Left colon (tissue), 2 donors: ENCODE results near the gene FYN. TPM values are rescaled to one million over a fixed set of nuclear protein-coding genes. Genes with fewer than 3 reads are reported as not detected.
"Not testable (repeated sequence)": the region's sequence is repeated elsewhere in the genome, so short reads cannot be mapped to it uniquely, and the experiment has no call there.

Source experiments
- ATAC-seq: fragments of 200-7000 bp; cut with Tn5 transposase; one replicate; pipeline ENCODE4 v1.9.1; 2020; ENCODE audit warnings: mild to moderate bottlenecking, moderate library complexity
- DNase-seq, 2 donors: peaks; one replicate each; pipeline ENCODE4 v3.0.0-alpha.2; 2020
- intact Hi-C, 2 donors: fragments of 100-400 bp; cut with DNase I in 1 of 2; cut with micrococcal nuclease in 1 of 2; formaldehyde crosslinking; loops; one replicate each; pipeline versions ENCODE4 v1.11.2 to v1.14.0; 2022; cut with DNase I, micrococcal nuclease
- total RNA-seq, 2 donors: library from RNA; stranded (reverse); fragmentation: NEBNext Ultra II Directional; extraction: Animal tissue kit (Norgen Biotek cat#: 25700); gene quantifications; one replicate each; pipeline ENCODE4 v1.2.1, GENCODE V29; 2021
- donor health status: DM: no; HTN: no; CAD: no.
- donor health status: DM: yes; HTN: yes; CAD: no.

The FYN gene
- total RNA-seq, 2 donors from 2014 or later: 16.0 to 23.8 TPM

DNA sequence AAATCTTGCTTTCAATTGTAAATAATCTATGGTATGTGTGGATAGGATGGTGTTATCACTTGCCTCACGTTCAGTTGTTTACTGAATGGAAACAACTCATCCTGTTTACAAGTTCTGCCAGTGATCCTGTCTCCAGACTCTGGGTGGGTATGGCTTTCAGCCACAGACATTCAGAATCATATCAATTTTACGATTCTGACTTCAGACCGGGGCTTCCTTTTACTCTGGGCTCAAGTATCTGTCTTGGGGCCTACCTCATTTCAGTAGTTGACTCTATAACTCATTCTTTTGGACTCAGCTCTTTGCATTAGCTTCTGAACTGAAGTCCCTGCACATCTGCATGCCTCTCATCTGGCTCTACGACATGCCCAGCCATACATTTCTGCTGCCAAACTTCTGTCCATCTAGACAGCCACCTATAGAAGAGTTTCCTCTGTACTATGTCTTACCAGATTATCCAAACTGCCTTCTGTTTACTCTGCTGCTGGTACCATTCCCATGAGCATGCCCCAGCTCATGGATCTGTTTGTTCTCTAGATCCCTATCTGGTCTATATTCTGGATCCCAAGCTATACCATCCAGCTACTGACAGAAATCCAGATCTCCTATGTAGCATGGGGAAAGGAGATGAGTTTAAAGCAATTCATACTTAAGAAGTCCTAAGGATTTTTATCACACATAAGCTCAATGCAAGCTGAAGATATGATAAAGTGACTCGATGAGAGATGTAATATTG, 34.3 kb downstream of the FYN start:
- intact Hi-C loops: no loop called here
- no peak for ATAC-seq
- no peak for DNase-seq

DNA sequence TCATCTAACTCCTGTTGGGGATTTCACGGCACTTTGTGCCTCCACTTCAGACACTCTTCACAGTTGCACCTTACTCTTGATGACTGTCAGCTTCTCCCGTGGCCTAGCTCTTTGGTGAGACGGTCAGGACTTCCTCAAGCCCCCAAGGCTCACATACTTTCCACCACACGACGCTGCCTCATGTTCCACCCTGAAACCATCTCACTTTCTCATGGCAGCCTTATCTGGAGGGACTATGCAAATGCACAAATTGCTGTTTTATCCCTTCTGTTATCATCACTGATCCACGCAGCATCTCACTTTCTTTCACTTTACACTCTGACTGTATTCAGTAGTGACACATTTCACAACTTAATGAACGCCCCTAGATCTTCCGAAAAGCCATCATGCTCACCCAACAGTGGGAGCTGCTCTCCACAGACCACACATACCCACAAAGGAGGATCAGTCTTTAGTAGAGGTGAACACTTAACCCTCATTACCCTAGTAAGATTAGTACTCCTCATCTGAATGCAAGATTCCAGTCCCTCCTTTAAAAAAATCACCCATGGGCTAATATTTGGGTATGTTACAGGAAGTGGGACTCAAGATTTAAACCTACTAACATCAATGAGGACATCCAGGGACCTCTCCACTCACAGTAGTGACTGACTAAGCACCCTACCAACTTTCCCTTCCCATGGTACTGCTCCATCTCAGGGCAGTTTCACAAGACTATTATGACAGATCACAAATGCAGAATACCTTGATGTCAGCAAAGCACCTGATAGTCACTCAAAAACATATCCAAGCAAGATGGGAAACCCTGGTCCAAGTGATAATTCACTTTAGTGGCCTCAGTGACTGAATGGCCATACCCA, 35.4 kb downstream of the FYN start:
- no peak for ATAC-seq
- no peak for DNase-seq
- intact Hi-C loops: no loop called here

DNA sequence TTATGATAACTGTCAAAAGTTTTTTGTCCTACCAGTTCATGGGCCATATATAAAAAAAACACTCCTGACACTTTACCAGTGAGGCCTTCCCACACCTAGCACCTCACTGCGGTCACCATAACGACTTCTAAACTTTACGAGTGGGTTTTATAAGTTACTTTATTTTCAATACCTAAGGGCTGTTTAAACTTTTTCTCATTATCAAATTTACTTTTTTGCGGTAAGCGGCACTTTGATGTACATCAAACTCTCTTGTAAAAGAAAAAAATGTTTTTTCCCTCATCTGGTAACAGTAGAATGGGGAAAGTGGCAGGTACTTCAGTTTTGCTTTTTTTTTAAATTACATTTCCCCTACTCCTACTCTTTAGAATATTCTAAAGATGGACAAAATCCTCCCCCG, 36.2 kb downstream of the FYN start:
- intact Hi-C loops: no loop called here
- DNase-seq (no peak), ATAC-seq (no peak)

DNA sequence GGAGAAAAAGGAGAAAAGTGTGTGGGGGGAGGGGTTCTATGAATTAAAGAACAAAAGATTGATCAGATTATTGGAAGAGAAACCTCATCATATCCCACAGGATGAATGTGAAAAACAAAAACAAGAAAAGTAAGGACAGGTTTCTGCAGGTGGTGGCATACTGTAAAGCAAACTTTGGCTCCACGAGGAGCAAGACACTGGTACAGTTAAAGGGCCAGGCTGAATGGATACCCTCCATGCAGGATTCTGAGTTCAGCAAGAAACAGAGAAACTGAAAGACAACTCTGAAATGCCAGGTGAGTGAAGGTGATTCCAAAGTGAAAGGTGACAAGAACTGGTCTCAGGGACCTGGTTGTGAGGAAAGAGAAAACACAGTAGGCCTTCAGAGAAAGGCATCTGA, 37.4 kb downstream of the FYN start:
- DNase-seq: no peak
- ATAC-seq: no peak
- intact Hi-C loops: no loop called here

DNA sequence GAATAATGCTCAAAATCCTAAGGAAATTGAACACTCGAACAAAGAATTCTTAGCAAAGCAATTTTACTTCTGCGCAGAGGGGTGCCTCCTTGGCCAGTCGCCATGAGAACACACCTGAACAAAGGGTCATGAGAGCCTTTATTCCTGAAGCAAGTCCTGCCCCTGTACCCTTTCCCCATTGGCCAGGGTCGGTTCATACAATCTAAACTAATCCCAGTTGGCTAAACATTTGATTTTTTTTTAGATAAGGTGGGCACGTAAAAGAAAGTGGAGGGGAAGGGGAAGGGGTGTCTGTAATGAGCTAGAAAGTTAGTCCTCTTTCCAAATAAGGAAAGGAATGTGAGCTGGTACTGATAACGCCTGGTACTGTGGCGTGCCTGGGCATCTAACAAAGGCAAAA, 37.9 kb downstream of the FYN start:
- ATAC-seq, intact Hi-C loops, DNase-seq: not testable (repeated sequence)

DNA sequence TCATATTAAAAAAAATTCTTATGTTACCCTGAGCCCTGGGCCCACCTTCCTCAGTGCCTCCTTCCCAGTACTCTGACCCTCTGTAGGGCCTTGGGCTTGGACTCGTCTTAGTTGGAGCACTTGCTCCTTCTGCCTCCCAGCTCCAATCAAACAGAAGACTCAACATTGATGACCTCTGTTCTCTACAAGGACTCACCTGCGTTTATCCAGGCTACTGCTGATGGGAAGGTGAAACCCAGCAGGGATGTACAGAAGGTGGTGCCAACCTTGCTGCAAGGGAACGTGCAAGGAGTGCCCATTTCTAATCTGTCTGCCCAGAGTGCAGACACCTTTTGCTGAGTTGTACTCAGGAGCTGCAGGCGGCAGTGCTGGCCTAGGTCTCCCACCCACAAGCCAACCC, 38.9 kb downstream of the FYN start:
- intact Hi-C loops: no loop called here
- DNase-seq (no peak), ATAC-seq (no peak)

DNA sequence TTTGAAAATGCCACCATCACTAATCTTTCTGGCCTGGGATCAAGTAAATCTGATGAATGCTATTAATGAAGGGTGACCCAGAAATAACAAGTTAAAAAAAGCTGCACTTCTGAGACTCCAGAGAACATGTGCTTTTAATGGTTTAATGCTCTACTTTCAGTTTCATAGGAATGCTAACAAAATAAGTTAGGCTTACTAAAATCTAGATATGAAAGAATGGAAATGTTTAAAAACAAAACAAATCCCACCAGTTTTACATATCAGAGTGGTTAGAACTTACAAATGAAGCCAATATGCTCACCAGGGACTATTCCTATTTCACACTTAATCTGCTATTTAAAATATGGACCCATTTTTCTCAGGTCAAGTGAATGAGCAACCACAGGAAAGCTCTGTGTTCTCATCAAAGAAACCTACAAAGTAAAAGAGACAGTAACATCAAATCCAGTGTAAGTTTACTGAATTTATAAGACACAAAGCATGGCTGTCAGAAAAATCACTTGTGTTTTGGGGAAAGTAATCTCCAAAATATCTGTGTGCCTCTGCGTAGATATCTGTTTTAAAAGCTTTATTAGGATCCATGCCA, 40.3 kb downstream of the FYN start:
- ATAC-seq: no peak
- intact Hi-C loops: no loop called here

DNA sequence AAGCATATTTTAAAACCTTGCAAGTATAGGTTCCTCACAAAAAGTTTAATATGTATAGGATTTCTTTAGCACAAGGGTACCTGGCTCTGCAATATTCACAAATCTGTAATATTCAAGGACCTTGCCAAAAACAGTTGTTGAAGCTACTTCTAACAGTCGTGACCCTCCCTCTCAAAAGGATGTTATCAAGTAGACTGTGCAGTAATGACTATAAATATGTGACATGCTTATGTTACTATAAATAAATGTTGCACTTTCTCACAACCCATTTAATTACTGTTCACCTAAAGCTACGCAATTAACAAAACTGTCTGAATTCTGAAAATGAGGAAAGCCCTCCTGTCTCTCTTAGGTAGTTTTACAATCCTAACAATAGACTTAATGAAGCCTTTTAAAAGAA, 41.8 kb downstream of the FYN start:
- ATAC-seq (no peak), DNase-seq (no peak)
- intact Hi-C loops: no loop called here

More for the DNA sequence above, 40.3 kb downstream of the FYN start:
- DNase-seq: no peak

DNA sequence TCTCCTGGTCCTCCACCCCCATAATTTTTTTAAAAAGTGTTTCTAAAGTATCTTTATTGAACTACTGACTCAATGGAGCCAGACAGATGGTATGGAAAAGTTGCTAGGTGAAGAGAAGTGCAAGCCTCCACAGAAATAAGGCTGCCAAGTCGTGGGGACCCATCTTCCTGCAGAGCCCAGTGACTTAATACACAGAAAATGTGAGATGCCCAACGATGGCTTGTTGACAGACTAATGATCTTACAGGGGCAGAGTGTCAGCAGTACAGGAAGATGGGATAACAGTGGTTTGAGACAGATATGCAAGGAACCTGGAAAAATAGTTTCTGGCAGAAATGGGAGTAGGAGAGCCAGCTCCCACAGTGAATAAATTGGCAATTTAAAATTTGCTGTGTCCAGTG, 43.3 kb downstream of the FYN start:
- no peak for ATAC-seq
- DNase-seq: no peak
- intact Hi-C loops: no loop called here

DNA sequence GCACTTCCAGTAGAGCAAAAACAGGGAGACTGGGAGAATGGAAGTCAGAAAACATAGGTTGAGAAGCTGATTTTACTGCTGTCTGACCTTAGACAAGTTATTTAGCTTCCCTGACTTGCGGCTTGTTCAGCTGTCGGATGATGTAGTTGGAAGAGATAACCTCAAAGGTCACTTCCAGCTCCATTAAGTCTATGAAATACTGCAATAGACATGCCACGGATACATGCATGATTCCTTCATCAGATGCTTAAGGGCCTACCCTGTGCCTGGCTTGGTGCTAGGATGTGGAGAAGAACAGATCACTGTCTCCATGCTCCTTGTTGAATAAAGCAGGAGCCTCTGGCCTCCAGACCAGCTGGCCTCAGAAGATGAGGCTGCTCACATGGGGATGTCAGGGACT, 43.7 kb downstream of the FYN start:
- ATAC-seq: no peak
- intact Hi-C loops: no loop called here
- DNase-seq: no peak

DNA sequence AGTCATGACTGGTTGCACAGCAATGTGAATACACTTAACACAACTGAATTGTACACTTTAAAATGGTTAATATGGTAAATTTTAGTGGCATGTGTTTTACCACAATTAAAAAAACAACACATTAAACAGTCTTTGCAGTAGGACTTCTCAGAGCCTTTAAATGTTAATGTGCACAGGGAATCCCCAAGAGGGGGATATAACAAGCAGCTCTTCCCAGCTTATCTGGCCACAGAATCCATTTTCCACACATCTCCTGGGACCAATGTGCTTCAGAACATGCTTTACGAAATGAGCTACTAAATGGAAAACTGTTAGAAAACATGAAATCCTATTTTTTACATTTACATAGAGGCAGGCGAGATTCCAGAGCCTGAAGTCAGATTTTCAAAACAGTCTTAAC, 44.4 kb downstream of the FYN start:
- intact Hi-C loops: no loop called here
- DNase-seq (no peak), ATAC-seq (no peak)

DNA sequence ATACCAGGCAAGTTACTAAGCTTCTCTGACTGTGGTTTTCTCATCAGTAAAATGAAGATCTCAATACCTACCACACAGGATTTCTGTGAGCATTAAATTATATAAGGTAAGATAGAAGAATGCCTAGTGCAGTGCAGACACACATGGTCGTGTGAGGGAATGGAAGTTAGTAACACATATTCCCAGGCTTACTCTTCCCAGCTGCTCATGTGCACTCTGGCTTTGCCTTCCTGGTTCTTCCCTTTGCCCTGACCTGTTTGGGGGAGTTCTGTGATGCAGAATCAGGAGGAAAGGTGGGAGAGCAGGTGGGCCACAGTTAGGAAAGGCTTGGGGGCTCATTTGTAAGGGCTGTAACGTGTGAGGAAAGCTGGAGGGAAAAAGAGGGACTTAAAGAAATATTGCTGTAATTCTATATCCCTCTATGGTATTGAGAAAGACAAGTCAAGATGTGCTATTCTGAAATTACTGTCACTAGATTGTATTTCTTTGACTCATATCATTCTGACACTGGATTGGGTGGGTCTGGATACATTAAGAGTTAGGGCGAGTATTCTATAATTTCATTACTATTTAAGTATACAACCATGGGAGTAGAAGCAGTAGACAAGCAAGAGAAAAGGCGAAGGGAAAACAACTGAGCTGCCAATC, 47.7 kb downstream of the FYN start:
- DNase-seq: no peak
- intact Hi-C loops: no loop called here
- no peak for ATAC-seq

DNA sequence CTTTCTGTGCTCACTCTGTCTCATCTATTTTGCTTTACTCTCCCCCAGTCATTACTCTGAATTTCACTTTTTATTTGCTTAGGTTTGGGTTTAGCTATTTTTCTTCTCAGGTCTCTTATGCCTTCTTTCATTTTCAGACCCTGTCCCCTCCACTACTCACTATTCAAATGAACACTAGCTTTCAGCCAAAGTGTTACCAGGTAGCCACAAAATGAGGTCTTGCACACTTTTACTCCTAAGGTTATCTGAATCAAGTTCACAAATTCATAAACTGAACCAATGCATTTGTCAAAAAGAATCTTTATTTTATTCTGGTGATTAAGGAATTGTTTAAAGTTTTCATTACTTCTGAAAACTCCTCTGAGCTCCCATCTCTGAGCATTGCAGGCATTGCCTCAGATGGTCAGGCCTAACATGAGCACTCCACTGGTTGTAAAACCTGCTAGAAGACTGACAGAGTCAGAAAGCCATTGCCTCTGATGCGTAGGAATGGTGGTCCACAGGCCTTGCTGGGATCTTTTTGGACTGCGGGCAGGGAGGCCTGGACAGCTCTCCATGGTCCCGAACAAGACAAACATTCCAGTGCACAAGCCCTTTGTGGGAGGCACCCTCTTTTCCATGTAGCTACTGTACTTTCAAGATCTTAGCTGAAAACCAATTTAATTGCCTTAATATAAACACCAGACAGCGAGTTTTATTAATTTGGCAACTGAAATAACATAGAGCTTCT, 48.5 kb downstream of the FYN start:
- ATAC-seq (no peak), DNase-seq (no peak)
- intact Hi-C loops: no loop called here

DNA sequence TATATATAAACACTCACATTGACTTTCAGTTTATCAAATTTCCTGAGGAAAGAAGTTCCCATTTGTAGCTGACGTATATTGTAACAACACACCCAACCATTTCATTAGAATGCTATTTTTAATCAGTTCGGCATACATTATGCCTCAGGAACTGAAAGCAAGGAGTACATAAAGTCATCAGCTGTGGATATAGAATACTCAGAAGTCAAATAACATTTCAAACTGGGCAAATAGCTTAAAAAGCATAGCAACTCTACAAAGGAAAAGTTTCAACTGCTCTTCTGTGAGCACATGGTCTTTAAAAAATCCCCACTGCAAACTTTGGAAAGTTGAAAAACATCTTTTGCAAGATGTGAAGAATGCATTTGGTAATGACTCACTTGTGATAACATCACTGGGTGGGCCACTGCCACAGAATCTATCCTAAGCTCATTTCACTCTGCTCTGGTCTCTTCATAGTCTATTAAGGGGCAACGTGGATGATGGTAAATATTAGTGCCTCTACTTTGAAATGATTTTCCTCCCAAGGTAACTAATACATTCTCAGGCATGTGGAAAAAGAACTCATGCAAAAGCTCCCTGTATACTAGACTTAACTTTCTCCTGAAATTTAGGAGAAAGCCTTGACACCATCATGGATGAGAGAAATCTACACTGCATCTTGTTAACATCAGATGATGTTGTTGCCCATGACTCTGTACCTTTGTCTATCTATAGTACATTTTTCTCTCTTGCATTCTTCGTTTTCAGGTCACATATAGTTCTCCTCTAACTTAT, 49.2 kb downstream of the FYN start:
- DNase-seq (no peak), ATAC-seq (no peak)
- intact Hi-C loops: no loop called here

DNA sequence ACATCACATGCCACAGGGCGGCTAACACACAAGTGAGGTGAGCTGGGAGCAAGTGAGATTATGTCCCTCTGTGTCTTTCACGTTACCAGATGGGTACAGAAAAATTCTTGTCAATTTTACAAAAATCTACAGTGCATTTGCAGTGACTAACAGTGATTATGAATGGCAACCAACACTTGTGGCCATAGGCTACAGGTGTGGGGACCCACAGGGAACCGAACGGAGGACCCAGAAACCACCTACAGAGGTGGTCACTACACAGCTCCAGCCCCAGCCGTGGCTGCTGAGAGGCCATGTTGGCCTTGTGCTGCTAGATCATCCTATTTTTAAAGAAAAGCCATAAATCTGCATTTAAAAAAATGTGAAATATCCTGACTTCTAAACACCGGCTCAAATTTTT, 50.2 kb downstream of the FYN start:
- intact Hi-C loops: no loop called here
- DNase-seq (no peak), ATAC-seq (no peak)

DNA sequence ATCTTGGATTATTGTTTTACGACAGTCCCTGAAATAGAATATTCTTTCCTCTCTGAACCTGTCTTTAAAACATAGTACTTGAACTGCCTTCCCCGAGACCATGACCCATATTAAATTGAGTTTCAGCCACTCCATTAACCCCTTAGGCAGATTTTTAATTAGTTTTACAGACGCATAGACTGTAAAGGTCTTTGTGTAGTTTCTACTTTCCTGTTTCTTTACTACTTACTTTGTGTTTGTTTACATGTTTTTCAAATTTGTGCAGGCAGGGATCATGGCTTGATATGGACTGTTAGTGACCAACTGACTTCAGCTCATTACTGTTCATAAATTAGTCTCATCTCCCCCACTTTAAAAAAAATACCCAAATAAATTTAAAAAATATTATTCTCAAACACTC, 53.8 kb downstream of the FYN start:
- intact Hi-C loops: no loop called here
- ATAC-seq: no peak
- DNase-seq: no peak

DNA sequence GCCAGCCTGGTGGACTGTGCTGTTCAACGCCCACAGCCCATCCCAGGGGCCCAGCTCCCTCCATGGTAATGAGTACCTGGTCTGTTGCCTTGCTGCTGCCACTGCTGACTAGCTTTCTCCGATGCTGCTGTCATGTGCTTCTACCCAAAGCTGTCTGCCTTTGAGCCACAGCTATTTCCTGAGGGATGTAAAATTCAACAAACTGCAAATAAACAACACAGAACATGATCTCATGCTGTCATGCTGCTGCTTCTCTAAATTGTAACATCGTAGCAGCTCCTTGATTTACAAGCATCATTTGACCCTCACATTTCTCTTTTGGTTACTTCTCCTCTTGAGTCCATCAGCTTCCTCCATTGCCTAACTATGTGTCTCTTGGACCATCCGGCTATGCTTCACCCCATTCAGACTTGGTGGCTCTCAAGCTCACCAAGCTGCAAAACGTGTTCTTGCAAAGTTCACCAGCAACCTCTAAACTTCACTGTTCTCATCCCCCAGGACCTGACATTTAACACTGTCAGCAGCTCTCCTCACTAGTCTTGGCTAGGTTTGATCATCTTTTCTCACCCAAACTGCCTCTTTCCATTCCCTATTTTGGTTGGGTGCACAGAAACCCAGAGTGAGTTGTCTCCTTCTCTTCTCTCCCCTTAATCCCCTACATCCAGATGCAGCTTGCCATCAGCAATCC, 54.6 kb downstream of the FYN start:
- ATAC-seq (no peak), DNase-seq (no peak)
- intact Hi-C loops: no loop called here
